Gastrocnemius medialis (tissue), 4 donors: ENCODE data around the gene HPCAL4.

Experiments used
- CTCF ChIP-seq, 5 experiments: fragments of 450-650 bp in 3 of 5; fragments of 200-600 bp in 2 of 5; sonication (generic) in 2 of 5; IDR thresholded peaks in 4 of 5; conservative IDR thresholded peaks in 1 of 5; 1 replicate in 4 of 5; 2 replicates in 1 of 5; pipeline ENCODE4 v1.5.1; 2016 to 2019; ENCODE audit warnings: antibody characterized with exemption in 5 of 5, mild to moderate bottlenecking in 3 of 5, moderate library complexity in 3 of 5
- POLR2A ChIP-seq, 2 donors: fragments of 450-650 bp; IDR thresholded peaks; one replicate each; pipeline ENCODE4 v1.6.1; 2017; ENCODE audit warnings: antibody characterized with exemption in 2 of 2, mild to moderate bottlenecking in 2 of 2, moderate library complexity in 2 of 2

- TF ChIP-seq CTCF (IDR thresholded peaks at IDR 0.05 in 4 of 5, conservative IDR thresholded peaks at IDR 0.05 in 1 of 5) (no peak), POLR2A (IDR thresholded peaks at IDR 0.05) (no peak)
Observed at GRCh38 chr1:39648496-39648895, 42.7 kb downstream of the HPCAL4 start.
